Stimulated activated CD4-positive, alpha-beta T cell treated with anti-CD3 and anti-CD28 coated beads, Interleukin-4, amount 100 ng/mL, for 48 hours (primary cell): ENCODE measurements around the gene ATOH1.

Experiments used
- DNase-seq, 2 donors: peaks; one replicate each; pipeline ENCODE4 v3.0.0-alpha.2; 2020; ENCODE audit warnings: low read depth in 2 of 2

ATOH1 gene

GRCh38 chr4:93828332-93828994 lies at the start of gene ATOH1:
TSS of gene ATOH1 (plus strand) at chr4:93828753. CDS start at chr4:93828927, 174 bp downstream.
- no peak for DNase-seq

GRCh38 chr4:93779228-93779627 lies 49.3 kb upstream of the ATOH1 start:
- no peak for DNase-seq

DNA sequence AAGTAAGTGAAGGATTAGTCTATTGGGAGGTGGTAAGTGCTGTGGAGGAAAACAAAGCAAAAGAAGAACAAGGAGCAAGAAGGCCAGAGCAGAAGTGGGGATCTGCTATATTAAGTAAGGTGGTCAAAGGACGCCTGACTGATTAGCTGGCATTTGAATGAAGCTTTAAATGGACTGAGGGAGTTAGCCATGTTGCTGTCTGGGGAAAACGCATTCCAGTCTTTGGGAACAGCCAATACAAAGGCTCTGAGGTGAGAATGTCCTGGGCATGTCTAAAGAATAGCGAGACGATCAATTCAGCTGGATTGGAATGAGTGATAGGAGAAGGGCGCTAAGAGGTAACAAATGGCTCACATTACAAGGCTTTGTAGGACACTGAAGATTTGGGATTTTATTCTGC lies 48.5 kb upstream of the ATOH1 start:
- no peak for DNase-seq

- DNase-seq = no peak
These were observed 47.4 kb upstream of the ATOH1 start for GRCh38 chr4:93781198-93781597.

GRCh38 chr4:93786149-93786548 lies 42.4 kb upstream of the ATOH1 start:
- no peak for DNase-seq

DNA sequence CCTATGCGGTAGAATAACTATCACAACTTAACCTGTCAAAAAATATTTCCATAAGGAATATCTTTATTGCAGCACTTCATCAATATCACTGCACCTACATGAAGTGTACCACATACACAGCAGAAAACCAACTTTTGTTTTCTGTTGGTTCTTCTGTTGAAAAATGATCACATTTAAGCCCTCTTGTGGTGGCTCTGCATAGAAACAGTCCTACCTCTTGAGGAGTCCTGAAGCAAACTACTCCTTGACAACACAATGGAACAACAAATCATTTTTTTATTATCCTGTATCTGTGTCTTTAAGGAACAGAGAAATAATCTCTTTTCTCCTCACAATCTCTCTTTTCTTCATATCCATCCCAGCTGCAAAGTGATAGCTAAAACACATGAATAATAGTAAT lies 39.8 kb upstream of the ATOH1 start:
- no peak for DNase-seq

DNA sequence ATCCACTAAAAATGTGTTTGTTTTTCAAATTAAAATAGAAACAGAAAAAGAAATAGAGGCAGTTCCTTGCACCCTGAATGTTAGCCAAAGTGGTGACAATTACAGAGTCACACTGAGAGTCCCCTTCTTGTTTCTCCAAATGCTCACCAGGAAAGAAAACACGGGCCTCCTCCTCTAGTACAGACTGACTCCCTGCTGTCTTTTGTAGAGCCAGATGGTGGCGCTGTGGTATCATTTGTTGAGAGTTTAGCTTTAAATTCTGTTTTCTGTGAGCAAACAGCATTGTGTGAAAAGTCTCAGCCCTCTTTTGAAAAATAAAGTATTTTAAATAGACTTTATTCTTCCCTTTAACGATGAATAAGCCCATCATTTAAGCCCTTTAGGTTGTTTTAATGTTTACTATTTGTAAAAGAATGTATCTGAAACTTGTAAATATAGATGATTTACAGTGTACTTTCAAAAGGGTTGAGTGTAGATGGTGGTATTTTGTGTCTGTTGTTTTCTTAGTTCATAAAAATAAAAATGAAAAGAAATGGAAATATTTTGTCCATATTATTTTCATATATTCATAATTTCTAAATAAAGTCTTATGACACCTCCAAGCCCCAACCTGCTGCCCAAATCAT lies 36.9 kb upstream of the ATOH1 start:
- DNase-seq = peak; percentile 15 to 17

DNA sequence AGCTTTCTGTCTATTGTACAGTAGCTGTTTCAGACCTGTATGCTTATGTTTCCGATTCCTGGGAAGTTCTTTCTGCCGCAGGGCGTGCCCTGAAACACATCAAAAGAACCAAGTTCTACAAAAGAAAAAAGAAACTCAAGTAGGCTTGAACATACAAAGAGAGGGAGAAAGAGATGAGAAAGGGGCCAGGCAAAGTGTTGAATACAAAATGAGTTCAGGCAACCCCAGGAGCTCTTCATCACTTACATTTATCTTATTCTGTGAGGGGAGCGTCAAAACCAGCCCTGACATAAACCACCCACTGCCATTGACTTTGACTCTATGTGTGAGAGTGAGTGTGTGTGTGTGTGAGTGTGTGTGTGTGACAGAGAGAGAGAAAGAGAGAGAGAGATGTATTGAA lies 26.5 kb upstream of the ATOH1 start:
- no peak for DNase-seq

GRCh38 chr4:93809773-93810172 lies 18.8 kb upstream of the ATOH1 start:
- no peak for DNase-seq

DNA sequence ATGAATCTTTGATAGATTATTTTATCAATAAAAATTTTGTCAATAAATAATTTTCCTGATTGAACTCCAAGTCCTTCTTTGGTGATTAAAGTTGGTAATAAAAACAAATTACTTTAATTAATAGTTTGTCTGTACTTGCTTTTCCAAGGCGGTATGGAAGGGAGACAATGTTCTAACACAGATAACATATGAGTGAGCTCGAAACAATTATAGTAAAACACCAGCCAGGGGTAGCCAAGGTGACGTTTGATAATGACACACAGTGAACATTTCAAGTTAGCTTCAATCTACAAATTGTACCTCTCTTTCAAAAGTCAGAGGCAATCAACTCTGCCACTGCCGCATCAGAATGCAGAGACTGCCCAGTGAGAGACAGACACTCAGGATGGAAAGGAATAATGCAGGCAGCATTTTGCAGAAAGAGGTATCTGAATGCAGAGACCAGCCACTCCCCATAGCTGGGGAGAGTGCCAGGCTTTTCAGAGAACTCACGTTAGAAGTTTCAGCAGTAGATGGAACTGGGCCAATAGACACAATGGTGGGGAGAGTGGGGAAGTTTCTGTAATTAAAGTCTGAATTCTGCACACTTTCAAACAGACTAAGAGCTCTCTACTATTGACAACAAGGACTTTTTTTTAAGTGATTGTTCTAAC lies 18.1 kb upstream of the ATOH1 start:
- DNase-seq = no peak

DNA sequence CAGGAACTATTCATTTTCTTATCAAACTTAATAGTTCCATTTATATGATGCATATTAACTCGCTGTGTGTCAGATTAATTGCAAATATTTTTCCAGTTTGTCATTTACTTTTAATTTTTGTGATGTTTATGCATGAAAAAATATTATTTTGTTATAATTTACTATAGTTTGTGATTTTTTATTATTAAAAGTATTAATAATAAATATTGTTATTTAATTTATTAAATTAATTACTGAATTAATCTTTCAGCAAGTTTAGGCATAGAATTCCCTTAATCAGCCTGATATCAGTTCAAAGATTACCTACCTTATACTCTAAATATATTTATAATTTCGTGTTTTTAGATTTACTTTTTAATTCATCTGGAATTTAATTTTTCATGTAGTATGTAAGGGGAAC lies 15.5 kb upstream of the ATOH1 start:
- DNase-seq = no peak

GRCh38 chr4:93814141-93814540 lies 14.4 kb upstream of the ATOH1 start:
- DNase-seq = no peak

DNA sequence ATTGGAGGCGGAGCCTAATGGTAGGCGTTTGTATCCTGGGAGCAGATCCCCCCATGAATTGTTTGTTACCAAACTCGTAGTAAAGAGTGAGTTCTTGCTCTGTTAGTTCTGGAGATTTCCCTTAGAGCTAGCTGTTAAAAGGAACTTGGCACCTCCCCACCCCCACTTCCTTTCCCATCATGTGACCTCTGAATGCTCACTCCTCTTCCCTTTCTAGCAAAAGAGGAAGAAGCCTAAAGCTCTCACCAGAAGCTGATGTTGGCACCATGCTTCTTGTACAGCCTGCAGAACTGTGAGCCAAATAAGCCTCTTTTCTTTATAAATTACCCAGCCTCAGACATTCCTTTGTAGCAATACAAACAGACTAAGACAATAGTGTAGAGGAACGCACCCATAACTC lies 13.8 kb upstream of the ATOH1 start:
- DNase-seq = no peak

- no peak for DNase-seq
These were observed 2.9 kb upstream of the ATOH1 start for GRCh38 chr4:93825551-93826216.

- no peak for DNase-seq
These were observed 1.1 kb upstream of the ATOH1 start for GRCh38 chr4:93827272-93827947.

DNA sequence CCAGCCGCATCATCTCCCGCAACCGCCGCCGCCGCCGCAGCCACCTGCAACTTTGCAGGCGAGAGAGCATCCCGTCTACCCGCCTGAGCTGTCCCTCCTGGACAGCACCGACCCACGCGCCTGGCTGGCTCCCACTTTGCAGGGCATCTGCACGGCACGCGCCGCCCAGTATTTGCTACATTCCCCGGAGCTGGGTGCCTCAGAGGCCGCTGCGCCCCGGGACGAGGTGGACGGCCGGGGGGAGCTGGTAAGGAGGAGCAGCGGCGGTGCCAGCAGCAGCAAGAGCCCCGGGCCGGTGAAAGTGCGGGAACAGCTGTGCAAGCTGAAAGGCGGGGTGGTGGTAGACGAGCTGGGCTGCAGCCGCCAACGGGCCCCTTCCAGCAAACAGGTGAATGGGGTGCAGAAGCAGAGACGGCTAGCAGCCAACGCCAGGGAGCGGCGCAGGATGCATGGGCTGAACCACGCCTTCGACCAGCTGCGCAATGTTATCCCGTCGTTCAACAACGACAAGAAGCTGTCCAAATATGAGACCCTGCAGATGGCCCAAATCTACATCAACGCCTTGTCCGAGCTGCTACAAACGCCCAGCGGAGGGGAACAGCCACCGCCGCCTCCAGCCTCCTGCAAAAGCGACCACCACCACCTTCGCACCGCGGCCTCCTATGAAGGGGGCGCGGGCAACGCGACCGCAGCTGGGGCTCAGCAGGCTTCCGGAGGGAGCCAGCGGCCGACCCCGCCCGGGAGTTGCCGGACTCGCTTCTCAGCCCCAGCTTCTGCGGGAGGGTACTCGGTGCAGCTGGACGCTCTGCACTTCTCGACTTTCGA lies 654 bp downstream of the ATOH1 start:
- no peak for DNase-seq

GRCh38 chr4:93829820-93830687 lies 1.5 kb downstream of the ATOH1 start:
- no peak for DNase-seq

DNA sequence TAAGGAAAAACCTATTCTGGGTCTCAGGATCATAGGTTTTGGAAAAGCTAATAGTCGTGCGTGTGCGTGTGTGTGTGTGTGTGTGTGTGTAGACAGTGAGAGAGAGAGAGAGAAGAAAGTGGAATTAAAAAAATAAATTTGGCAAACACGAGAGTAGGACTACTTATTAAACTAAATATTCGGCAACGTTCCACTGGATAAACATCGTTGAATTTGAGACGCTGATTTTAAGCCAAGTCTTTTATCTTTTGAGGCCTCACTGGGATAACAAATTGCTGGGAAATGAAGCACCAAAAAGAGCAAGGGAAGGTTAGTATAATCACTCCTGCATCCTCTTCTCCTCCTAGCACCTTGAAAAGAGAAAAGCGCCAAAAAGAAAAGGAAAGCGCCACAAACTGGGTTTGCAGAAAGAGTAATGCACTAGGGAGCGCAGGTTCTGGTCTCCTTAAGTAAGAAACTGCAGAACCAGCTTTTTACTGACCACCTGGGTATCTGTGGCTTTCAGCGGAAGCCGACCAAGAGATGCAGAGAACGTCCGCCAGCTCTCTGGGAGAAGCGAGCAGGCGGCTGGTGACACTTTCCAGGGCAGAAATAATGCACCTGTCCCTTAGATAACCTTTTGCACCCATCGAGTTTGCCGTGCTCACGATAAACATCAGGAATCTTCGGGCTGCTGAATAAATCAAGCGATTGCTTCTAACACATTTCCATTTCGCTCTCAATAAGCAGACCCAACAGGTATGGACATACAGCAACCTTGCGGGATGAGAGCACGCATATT lies 3.4 kb downstream of the ATOH1 start:
- no peak for DNase-seq

DNA sequence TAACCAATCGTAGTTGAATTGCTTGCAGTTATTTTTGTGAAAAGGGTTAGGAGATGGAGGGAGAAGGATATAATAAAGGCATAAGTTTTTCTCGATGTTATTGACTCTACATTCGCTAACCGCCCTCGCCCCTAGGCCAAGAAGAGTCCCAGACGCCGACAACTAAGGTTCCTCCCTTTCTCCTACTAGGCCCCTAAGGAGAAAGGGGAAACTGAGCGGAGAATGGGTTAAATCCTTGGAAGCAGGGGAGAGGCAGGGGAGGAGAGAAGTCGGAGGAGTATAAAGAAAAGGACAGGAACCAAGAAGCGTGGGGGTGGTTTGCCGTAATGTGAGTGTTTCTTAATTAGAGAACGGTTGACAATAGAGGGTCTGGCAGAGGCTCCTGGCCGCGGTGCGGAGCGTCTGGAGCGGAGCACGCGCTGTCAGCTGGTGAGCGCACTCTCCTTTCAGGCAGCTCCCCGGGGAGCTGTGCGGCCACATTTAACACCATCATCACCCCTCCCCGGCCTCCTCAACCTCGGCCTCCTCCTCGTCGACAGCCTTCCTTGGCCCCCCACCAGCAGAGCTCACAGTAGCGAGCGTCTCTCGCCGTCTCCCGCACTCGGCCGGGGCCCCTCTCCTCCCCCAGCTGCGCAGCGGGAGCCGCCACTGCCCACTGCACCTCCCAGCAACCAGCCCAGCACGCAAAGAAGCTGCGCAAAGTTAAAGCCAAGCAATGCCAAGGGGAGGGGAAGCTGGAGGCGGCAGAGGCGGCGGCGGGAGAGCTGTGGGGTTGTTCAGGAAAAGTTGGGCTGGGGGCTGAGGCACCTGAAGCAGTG lies 5.9 kb downstream of the ATOH1 start:
- DNase-seq = no peak
